Activated CD4-positive, CD25-positive, alpha-beta regulatory T cell treated with anti-CD3 and anti-CD28 coated beads, Interleukin-2, amount 50 U/mL, for 24 hours (primary cell): ENCODE results near the gene FNDC10.
A peak's percentile ranks its signal among the peaks of the same experiment; 100 is the strongest.
"Not testable (repeated sequence)": the region's sequence is repeated elsewhere in the genome, so short reads cannot be mapped to it uniquely, and the experiment has no call there.

Experiments used
- ATAC-seq, 2 donors: fragments of 150-1000 bp; cut with Tn5 transposase; one replicate each; pipeline ENCODE4 v1.10.0; 2021; ENCODE audit warnings: mild to moderate bottlenecking in 1 of 2, moderate library complexity in 1 of 2

Gene FNDC10

DNA sequence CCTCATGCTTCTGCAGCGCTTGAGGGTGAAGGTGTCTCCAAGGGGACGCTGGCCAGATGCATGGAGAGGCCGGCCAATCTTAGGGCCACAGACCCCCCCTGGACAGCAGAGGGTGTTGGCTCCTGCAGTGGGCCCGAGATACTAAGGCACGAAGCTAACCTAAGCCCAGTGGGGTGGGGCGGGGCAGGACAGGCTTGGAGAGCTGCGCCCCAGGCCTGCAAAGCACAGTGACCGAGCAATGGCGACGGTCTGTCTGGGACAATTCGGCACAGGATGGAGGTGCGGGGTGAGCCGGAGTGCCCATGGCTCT lies 1.3 kb downstream of the FNDC10 start:
- no peak for ATAC-seq

- ATAC-seq, result no peak
Measured at GRCh38 chr1:1598051-1598719, 1.8 kb downstream of the FNDC10 start.

DNA sequence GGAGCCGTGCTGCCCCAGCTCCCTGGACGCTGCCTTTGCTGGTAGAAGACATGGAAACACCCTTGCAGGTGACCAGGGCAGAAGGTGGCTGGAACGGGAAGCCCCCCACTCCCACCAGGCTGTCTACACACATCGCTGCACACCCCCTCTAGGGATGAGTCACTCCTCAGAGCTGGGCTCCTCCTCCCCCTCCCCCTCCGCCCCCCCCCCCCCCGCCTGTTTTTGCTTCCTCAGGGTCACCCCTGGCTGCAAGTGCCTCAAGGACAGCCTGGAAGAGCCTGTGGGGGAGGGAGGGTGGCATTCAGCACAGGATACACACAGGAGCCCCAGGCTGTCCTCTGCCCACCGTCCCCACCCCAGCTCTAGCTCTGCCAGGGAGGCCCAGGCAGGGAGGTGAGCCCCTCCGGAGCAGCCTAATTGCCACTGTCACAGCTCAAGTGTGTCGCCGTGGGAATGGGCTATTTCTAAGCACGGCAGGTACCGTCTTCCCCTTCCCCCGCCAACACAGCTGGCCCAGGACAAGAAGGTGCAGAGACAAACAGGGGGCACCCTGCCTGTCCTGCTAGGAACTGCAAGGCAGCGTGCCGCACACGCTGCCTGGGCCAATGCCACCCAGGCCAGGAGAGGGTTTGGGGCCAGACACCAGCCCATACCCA lies 2.5 kb downstream of the FNDC10 start:
- peak in 1 of 2 donors; percentile 47 for ATAC-seq

DNA sequence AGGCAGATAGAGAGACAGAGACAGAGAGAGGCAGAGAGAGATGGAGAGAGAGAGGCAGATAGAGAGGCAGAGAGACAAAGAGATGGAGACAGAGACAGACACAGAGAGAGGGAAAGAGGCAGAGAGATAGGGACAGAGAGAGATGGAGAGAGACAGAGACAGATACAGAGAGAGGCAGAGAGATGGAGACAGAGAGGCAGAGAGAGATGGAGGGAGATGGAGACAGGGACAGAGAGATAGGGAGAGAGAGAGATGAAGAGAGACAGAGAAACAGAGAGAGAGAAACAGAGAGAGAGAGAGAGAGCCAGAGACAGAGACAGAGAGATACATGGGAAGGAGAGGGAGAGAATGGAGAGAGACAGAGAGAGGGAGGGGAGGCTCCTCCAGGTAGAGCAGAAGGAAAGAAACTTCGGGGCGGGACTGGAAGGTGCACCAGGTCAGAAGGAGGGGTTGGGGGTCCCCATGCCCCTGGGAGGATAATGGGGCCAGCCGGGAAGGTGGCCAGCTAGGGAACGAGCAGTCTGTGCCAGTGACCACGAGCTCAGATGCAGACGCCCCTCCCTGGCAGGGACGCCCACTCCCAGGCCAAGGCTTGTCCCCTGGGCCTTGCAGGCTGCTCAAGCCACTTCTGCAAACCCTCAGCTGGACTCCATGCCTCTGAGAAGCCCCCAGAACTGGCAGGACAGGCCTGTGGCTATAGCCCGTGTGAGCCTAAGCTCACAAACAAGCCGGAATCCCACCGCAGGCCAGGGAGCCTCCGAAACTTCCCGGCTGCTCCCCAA lies 3.3 kb downstream of the FNDC10 start:
- ATAC-seq, result no peak

DNA sequence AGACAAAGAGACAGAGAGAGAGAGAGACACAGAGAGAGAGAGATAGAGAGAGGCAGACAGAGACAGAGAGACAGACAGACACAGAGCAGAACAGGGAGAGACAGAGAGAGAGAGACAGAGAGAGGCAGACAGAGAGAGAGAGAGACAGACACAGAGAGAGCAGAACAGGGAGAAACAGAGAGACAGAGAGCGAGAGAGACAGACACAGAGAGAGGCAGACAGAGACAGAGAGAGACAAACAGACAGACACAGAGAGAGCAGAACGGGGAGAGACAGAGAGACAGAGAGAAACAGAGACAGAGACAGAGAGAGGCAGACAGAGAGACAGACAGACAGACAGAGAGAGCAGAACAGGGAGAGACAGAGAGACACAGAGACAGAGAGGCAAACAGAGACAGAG lies 4.6 kb downstream of the FNDC10 start:
- not testable (repeated sequence) for ATAC-seq

DNA sequence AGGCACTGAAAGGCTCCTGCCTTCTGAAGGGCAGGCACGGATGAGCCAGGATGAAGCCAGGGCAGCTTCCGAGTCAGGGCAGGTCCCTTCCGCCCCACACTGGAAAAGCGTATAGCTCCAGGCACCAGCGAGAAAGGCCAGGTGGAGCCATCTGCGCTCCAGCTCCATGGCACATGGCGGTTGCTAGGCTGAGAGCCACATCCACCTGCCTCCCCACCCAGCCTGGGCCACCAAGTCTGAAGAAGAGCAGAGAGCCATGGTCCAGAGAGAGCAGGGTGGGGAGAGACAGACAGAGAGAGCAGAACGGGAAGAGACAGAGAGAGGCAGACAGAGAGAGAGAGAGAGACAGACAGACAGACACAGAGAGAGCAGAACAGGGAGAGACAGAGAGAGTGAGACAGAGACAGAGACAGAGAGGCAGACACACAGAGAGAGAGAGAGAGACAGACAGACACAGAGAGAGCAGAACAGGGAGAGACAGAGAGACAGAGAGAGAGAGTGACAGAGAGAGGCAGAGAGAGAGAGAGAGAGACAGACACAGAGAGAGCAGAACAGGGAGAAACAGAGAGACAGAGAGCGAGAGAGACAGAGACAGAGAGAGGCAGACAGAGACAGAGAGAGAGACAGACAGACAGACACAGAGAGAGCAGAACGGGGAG lies 5.2 kb downstream of the FNDC10 start:
- ATAC-seq, result no peak

DNA sequence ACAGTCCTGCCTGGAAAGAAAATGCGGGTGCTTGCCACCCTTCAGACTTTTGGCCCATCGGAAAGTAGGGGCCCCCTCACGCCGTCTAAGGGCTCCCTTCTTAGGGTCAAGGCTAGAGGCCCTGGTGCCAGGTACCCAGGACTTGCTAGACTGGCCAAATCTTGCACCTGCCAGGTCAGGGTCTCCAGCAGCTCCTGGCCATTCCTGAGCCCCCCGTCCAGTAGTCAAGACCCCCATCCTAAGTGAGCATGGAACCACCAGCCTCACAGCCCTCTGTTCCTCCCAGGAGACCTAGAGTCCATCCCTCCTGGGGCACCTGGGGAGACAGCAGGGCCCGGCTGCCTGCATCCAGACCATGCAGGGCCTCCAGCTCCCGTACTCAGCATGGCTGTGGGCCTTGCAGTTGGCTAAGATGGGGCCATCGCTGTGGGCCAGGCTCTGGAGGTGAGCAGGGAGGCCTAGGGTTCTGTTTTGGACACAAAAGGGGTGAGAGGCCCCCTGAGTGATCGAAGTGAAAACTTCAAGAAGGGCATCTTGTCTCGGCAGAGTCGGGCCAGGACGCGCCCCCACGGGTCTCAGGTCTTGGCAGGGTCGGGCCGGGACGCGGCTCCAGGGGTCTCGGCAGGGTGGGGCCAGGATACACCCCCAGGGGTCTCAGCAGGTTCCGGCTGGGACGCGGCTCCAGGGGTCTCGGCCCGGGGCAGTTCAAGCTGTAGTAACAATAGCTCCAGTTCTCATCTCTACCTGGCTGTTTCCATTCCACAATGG lies 5.9 kb downstream of the FNDC10 start:
- no peak for ATAC-seq

- ATAC-seq, result no peak
Measured at GRCh38 chr1:1591452-1591851, 8.5 kb downstream of the FNDC10 start.

DNA sequence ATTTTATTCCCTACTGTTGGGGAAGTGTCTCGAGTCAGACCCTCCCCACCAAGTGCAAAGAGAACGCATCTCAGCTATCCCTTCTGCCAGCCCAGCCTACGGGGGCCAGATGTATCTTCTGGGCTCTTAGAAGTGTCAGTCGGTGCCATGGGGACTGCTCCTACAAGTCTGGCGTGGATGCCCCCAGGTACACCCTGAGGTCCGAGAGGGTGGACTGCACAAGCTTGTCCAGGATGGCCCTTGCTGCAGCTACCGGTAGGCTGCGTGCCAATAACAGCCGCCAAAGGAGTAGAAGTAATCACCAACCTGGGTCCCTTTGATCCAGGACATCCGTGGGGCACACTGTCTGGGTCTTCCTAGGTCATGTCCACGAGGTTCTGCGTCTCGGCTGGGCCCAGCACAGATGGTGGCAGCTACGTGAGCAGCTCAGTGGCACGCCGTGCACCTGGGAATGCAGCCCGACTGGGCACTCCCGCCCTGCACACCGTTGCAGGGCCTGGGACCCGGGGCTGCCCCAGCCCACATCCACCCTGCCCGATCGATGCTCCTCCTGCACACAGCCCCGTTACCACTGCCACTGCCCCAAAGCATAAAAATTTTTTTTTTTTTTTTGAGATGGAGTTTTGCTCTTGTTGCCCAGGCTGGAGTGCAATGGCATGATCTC lies 16.5 kb downstream of the FNDC10 start:
- no peak for ATAC-seq

- no peak for ATAC-seq
Measured at GRCh38 chr1:1582585-1583346, 17.2 kb downstream of the FNDC10 start.

DNA sequence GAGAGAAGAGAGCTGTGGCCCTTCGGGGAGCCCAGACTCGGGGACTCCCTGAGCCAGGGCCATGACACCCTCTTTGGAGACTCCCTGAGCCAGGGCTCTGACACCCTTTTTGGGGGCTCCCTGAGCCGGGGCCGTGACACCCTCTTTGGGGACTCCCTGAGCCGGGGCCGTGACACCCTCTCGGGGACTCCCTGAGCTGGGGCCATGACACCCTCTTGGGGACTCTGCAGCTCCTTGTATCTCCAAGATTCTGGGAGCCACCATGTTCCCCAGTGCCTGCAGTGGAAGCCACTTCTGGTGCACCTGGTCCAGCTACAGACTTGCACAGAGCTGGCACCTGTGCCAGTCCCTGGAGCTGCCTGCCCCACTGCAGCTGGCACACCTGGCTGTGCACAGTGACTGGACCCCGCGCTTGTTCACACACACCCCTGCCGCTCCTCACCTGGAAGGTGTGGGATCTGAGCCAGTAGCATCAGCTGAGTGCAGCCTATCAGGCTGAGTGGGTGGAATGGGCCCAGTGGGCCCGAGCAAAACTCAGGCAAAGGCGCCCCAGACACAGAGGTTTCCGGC lies 21.5 kb downstream of the FNDC10 start:
- no peak for ATAC-seq

- no peak for ATAC-seq
Measured at GRCh38 chr1:1577367-1578011, 22.4 kb downstream of the FNDC10 start.

DNA sequence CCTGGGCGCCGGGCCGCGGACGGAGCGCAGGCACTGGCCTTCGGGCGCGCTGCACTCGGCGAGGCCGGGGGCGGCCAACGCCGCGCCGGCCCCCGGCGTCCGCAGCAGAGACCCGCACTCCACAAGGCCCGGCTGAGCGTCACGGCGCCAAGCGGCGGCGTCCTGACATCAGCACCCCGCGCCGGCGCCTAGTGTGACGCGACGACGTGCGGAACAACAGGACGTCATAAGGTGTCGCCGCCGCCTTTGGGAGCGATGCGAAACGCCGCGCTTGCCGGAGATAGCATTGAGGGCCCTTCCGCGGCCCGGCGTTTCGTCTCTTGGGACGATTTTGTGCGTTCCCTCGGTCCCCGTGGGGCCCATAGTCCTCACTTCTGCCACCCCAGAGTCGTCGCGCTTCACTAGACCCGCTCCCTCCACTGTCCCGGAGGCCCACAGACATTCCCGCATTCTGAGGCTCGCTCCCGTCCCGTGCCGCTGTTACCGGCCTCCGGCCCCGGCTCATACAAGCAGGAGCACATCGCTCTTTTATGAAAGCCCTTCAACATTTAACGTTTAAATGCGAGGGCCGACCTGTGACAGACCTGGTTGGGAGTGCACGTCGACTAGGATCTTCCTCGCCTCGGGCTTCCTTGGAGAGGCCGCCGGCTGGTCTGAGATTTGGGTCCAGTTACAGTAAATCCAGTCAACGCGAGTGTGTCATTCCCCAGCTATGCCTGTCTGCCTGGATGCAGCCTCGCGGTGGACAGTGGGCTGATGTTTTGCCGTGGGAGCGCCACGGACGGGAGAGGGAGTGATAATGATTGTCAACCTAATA lies 25.0 kb downstream of the FNDC10 start, which contains the start of gene SSU72:
SSU72 (minus strand) TSS at position 143 of the 817 bp plus-strand sequence. CDS start 306 bp downstream, outside the sequence.
- ATAC-seq, result peak; percentile 90 to 91

DNA sequence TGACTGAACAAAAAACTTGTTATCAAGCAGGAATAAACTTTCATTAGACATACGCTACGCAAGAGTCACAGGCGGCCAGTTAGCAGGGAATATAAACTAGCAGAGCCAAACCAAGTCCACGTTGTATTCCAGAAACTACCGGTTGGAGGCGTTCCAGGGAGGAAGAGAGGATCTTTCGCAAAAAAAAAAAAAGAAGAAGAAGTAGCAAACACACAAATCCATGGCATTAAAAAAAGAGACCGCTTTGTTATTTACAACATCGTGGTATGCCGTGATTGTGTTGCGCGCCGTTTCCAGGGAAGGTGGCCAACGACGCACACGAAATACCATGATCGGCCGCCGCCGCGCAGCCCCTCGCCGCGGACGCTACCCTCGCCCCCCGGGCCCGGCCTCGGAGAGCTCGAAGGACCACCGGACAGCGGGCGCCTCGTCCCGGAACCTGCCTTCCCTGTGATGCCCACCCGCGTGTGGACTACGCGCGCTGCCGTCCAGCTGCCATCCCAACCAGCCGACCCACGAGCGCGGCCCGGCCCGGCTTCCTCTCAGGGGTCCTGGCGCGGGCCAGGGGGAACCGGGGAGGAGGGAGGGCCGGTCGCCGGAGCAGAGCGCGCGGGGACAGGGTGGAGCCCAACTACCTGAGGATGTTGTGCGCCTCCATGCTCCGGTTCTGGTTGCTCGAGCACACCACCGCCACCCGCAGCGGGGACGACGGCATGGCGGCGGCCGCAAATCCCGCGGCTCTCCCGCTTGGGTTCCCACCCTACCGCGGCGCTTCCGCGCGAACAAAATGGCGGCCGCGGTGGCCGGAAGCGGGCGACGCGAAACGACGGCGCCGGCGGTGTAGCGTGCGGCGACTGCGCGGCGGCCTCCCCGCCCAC lies 25.9 kb downstream of the FNDC10 start:
- peak; percentile 76 to 83 for ATAC-seq

- ATAC-seq, result no peak
Measured at GRCh38 chr1:1569341-1569740, 30.6 kb downstream of the FNDC10 start.

DNA sequence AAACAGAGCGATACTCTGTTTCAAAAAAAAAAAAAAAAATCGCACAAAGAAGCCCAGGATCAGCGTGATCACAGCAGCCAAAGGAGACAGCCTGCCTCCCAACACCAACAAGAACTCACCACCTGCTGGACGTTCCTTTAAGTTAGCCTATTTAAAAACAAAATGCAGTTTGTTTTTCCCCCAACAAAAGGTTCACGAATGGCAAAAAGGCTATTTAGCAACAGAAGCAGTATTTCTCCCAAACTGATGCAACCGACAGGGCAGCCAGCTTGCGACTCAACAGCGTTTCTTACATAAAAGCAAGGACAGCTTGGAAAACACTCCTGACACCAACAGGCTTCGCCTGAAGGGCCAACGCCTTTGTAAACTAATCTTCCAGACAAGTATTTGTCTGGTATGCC lies 32.0 kb downstream of the FNDC10 start:
- ATAC-seq, result no peak

GRCh38 chr1:1567152-1567875 lies 32.6 kb downstream of the FNDC10 start:
- no peak for ATAC-seq

DNA sequence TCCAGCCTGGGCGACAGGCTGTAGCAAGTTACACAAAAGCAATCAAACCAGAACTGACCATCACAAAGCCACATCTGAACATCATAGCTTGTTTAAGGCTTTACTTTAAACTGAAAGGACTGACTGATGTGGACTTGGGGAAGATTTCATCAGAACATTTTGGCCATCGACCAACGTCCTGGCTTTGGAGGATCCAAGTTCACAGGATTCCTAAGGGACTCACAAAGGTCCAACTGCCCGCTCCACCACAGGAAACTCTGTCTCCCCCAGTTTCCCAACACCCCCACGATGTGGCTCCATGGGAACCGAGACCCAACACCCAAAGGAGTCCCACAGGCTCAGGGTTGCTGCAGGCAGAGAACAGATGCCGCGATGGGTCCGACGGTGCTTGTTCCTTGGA lies 34.6 kb downstream of the FNDC10 start:
- ATAC-seq, result no peak
